BLaER1 (cell line): ENCODE measurements around the gene RPS6KC1.
"Not testable (repeated sequence)": the region's sequence is repeated elsewhere in the genome, so short reads cannot be mapped to it uniquely, and the experiment has no call there.

Source experiments
- H3K27ac ChIP-seq: shearing (Covaris generic); formaldehyde crosslinking; 2 replicates; pipeline ENCODE4 v1.8.1; 2022
- H3K27me3 ChIP-seq: shearing (Covaris generic); formaldehyde crosslinking; 2 replicates; pipeline ENCODE4 v1.8.1; 2022
- H3K36me3 ChIP-seq: shearing (Covaris generic); formaldehyde crosslinking; 2 replicates; pipeline ENCODE4 v1.8.1; 2022
- H3K4me1 ChIP-seq: shearing (Covaris generic); formaldehyde crosslinking; 2 replicates; pipeline ENCODE4 v1.8.1; 2022
- H3K4me2 ChIP-seq: shearing (Covaris generic); formaldehyde crosslinking; 2 replicates; pipeline ENCODE4 v1.8.1; 2022
- H3K4me3 ChIP-seq: shearing (Covaris generic); formaldehyde crosslinking; 2 replicates; pipeline ENCODE4 v1.8.1; 2022
- H3K9ac ChIP-seq: shearing (Covaris generic); formaldehyde crosslinking; 2 replicates; pipeline ENCODE4 v1.8.1; 2022
- H3K9me3 ChIP-seq: shearing (Covaris generic); formaldehyde crosslinking; 2 replicates; pipeline ENCODE4 v1.8.1; 2022
- H4K20me1 ChIP-seq: shearing (Covaris generic); formaldehyde crosslinking; 2 replicates; pipeline ENCODE4 v1.8.1; 2022
- Cebpa-rat ChIP-seq: shearing (Covaris generic); IDR thresholded peaks from 2 replicates; pipeline ENCODE4 v1.8.1; 2022

RPS6KC1 gene

GRCh38 chr1:213287987-213288386 is 236.9 kb downstream of the RPS6KC1 start:
- Histone ChIP-seq H3K4me3 (no peak overlapping the region), H3K4me1 (no peaks in the 10 kb centered on the region), H3K9me3 (peaks cover 5% of the 10 kb centered on the region; the same call in 1 of the 2 replicates), H3K27ac (no peak overlapping the region), H3K36me3 (no peaks in the 10 kb centered on the region), H3K27me3 (no peaks in the 10 kb centered on the region), H4K20me1 (no peaks in the 10 kb centered on the region), H3K4me2 (no peak overlapping the region), H3K9ac (no peak overlapping the region)
- TF ChIP-seq Cebpa-rat, result peak; percentile 90

GRCh38 chr1:213291526-213291925 is 240.5 kb downstream of the RPS6KC1 start:
- no peak overlapping the region for H3K4me2 ChIP-seq
- H3K27ac ChIP-seq, result no peak overlapping the region
- no peaks in the 10 kb centered on the region for H3K9me3 ChIP-seq
- no peak overlapping the region for H3K4me3 ChIP-seq
- H3K36me3 ChIP-seq, result no peaks in the 10 kb centered on the region
- no peaks in the 10 kb centered on the region for H4K20me1 ChIP-seq
- no peaks in the 10 kb centered on the region for H3K27me3 ChIP-seq
- H3K9ac ChIP-seq, result no peak overlapping the region
- no peak for TF ChIP-seq Cebpa-rat
- H3K4me1 ChIP-seq, result no peaks in the 10 kb centered on the region

GRCh38 chr1:213292614-213293013 is 241.6 kb downstream of the RPS6KC1 start:
- H3K27ac ChIP-seq, result no peak overlapping the region
- H4K20me1 ChIP-seq, result no peaks in the 10 kb centered on the region
- H3K9ac ChIP-seq, result no peak overlapping the region
- H3K27me3 ChIP-seq, result no peaks in the 10 kb centered on the region
- no peak overlapping the region for H3K4me2 ChIP-seq
- H3K4me3 ChIP-seq, result no peak overlapping the region
- 0 out of 2 replicates have a peak, but pooled peaks cover 8% of the 10 kb centered on the region for H3K9me3 ChIP-seq
- no peaks in the 10 kb centered on the region for H3K36me3 ChIP-seq
- no peaks in the 10 kb centered on the region for H3K4me1 ChIP-seq
- TF ChIP-seq Cebpa-rat, result no peak

- no peak for TF ChIP-seq Cebpa-rat
- H3K4me3 ChIP-seq, result no peak overlapping the region
- no peaks in the 10 kb centered on the region for H3K27me3 ChIP-seq
- no peaks in the 10 kb centered on the region for H3K36me3 ChIP-seq
- H3K9me3 ChIP-seq, result 0 out of 2 replicates have a peak, but pooled peaks cover 15% of the 10 kb centered on the region
- no peak overlapping the region for H3K9ac ChIP-seq
- H3K4me2 ChIP-seq, result no peak overlapping the region
- no peaks in the 10 kb centered on the region for H4K20me1 ChIP-seq
- no peaks in the 10 kb centered on the region for H3K4me1 ChIP-seq
- H3K27ac ChIP-seq, result no peak overlapping the region
Observed at GRCh38 chr1:213295860-213296259, 244.8 kb downstream of the RPS6KC1 start.

GRCh38 chr1:213296558-213296957 is 245.5 kb downstream of the RPS6KC1 start:
- H3K4me2 ChIP-seq, result no peak overlapping the region
- no peak for TF ChIP-seq Cebpa-rat
- no peak overlapping the region for H3K27ac ChIP-seq
- no peaks in the 10 kb centered on the region for H3K27me3 ChIP-seq
- 0 out of 2 replicates have a peak, but pooled peaks cover 15% of the 10 kb centered on the region for H3K9me3 ChIP-seq
- no peak overlapping the region for H3K9ac ChIP-seq
- no peaks in the 10 kb centered on the region for H3K4me1 ChIP-seq
- H4K20me1 ChIP-seq, result no peaks in the 10 kb centered on the region
- no peaks in the 10 kb centered on the region for H3K36me3 ChIP-seq
- H3K4me3 ChIP-seq, result no peak overlapping the region

- Histone ChIP-seq H3K9ac (no peak overlapping the region), H3K27me3 (no peaks in the 10 kb centered on the region), H3K4me1 (no peaks in the 10 kb centered on the region), H4K20me1 (no peaks in the 10 kb centered on the region), H3K4me2 (no peak overlapping the region), H3K4me3 (no peak overlapping the region), H3K27ac (no peak overlapping the region), H3K36me3 (no peaks in the 10 kb centered on the region), H3K9me3 (0 out of 2 replicates have a peak, but pooled peaks cover 15% of the 10 kb centered on the region)
- TF ChIP-seq Cebpa-rat, result no peak
Observed at GRCh38 chr1:213297021-213297420, 246.0 kb downstream of the RPS6KC1 start.

GRCh38 chr1:213300433-213300832 is 249.4 kb downstream of the RPS6KC1 start:
- Histone ChIP-seq H3K27ac (no peak overlapping the region), H3K4me1 (no peaks in the 10 kb centered on the region), H3K36me3 (no peaks in the 10 kb centered on the region), H3K9ac (no peak overlapping the region), H3K9me3 (0 out of 2 replicates have a peak, but pooled peaks cover 15% of the 10 kb centered on the region), H3K27me3 (no peaks in the 10 kb centered on the region), H3K4me2 (no peak overlapping the region), H3K4me3 (no peak overlapping the region), H4K20me1 (no peaks in the 10 kb centered on the region)
- no peak for TF ChIP-seq Cebpa-rat

GRCh38 chr1:213301524-213301923 is 250.5 kb downstream of the RPS6KC1 start:
- not testable (repeated sequence) for H4K20me1 ChIP-seq, H3K9ac ChIP-seq, H3K4me3 ChIP-seq, H3K4me2 ChIP-seq, H3K27me3 ChIP-seq, H3K27ac ChIP-seq, H3K4me1 ChIP-seq, H3K36me3 ChIP-seq
- H3K9me3 ChIP-seq, result 0 out of 2 replicates have a peak, but pooled peaks cover 15% of the 10 kb centered on the region

- Histone ChIP-seq H3K36me3 (no peaks in the 10 kb centered on the region), H3K4me2 (no peak overlapping the region), H3K9ac (no peak overlapping the region), H3K27ac (no peak overlapping the region), H4K20me1 (no peaks in the 10 kb centered on the region), H3K4me1 (no peaks in the 10 kb centered on the region), H3K4me3 (no peak overlapping the region), H3K9me3 (0 out of 2 replicates have a peak, but pooled peaks cover under 1% of the 10 kb centered on the region), H3K27me3 (no peaks in the 10 kb centered on the region)
- TF ChIP-seq Cebpa-rat, result no peak
Observed at GRCh38 chr1:213303286-213303685, 252.2 kb downstream of the RPS6KC1 start.

- no peak overlapping the region for H3K27ac ChIP-seq
- H3K9me3 ChIP-seq, result peaks cover 12% of the 10 kb centered on the region
- no peak for TF ChIP-seq Cebpa-rat
- no peak overlapping the region for H3K9ac ChIP-seq
- no peaks in the 10 kb centered on the region for H3K36me3 ChIP-seq
- no peaks in the 10 kb centered on the region for H3K27me3 ChIP-seq
- H4K20me1 ChIP-seq, result no peaks in the 10 kb centered on the region
- no peak overlapping the region for H3K4me2 ChIP-seq
- H3K4me1 ChIP-seq, result no peaks in the 10 kb centered on the region
- no peak overlapping the region for H3K4me3 ChIP-seq
Observed at GRCh38 chr1:213315571-213315970, 264.5 kb downstream of the RPS6KC1 start.

GRCh38 chr1:213318458-213318857 is 267.4 kb downstream of the RPS6KC1 start:
- peaks cover 12% of the 10 kb centered on the region for H3K9me3 ChIP-seq
- H3K4me3 ChIP-seq, H3K4me1 ChIP-seq, H4K20me1 ChIP-seq, H3K27ac ChIP-seq, H3K36me3 ChIP-seq, H3K27me3 ChIP-seq, H3K4me2 ChIP-seq, H3K9ac ChIP-seq: not testable (repeated sequence)
